Common myeloid progenitor, CD34-positive (primary cell): ENCODE results near the gene RS1.

Experiments
- CTCF ChIA-PET: fragments of 350-600 bp; sonication (Branson Sonifier 250); formaldehyde crosslinking; loops from one replicate; lab custom pipeline; 2021; ENCODE audit warnings: antibody characterized with exemption; lab: Charles Lee
- POLR2A ChIA-PET: fragments of 350-600 bp; sonication (Branson Sonifier 250); formaldehyde crosslinking; loops from one replicate; lab custom pipeline; 2021; ENCODE audit warnings: antibody characterized with exemption; lab: Charles Lee
- DNase-seq, 3 donors: peaks; one replicate each; pipeline versions ENCODE4 v3.0.0 to v3.0.0-alpha.2; 2013
- H3K27ac ChIP-seq, 2 experiments: 1 replicate in 1 of 2; 2 replicates in 1 of 2; pipeline ENCODE4 v1.7.0; 2013; ENCODE audit warnings: inconsistent platforms in 2 of 2, low read length in 2 of 2, mild to moderate bottlenecking in 2 of 2, low read depth in 1 of 2, moderate library complexity in 1 of 2; ENCODE audit not compliant: severe bottlenecking in 2 of 2, insufficient read depth in 1 of 2, poor library complexity in 1 of 2
- H3K27me3 ChIP-seq, 5 experiments: replicated peaks in 2 of 5; 1 replicate in 3 of 5; 2 replicates in 2 of 5; pipeline versions ENCODE4 v1.6.1 to v1.7.0; 2013; ENCODE audit warnings: low read length in 4 of 5, mild to moderate bottlenecking in 2 of 5, moderate library complexity in 2 of 5, inconsistent platforms in 1 of 5; ENCODE audit not compliant: insufficient read depth in 5 of 5, control insufficient read depth in 4 of 5
- H3K36me3 ChIP-seq, 4 experiments: 1 replicate in 2 of 4; 2 replicates in 2 of 4; pipeline versions ENCODE4 v1.6.1 to v1.7.0; 2013; ENCODE audit warnings: low read length in 3 of 4, control low read depth in 1 of 4, mild to moderate bottlenecking in 1 of 4; ENCODE audit not compliant: control insufficient read depth in 4 of 4, insufficient read depth in 4 of 4
- H3K4me1 ChIP-seq, 4 experiments: 1 replicate in 3 of 4; 2 replicates in 1 of 4; pipeline versions ENCODE4 v1.6.1 to v1.7.1; 2013; ENCODE audit warnings: low read length in 3 of 4, mild to moderate bottlenecking in 3 of 4, control low read depth in 1 of 4, inconsistent platforms in 1 of 4, moderate library complexity in 1 of 4; ENCODE audit not compliant: control insufficient read depth in 4 of 4, insufficient read depth in 4 of 4; ENCODE audit errors: control extremely low read depth in 1 of 4
- H3K4me3 ChIP-seq, 7 experiments: 1 replicate in 4 of 7; 2 replicates in 3 of 7; pipeline versions ENCODE4 v1.5.1 to v1.7.0; 2013; ENCODE audit warnings: mild to moderate bottlenecking in 7 of 7, low read length in 6 of 7, moderate library complexity in 6 of 7, inconsistent platforms in 2 of 7, low read depth in 2 of 7, control low read depth in 1 of 7; ENCODE audit not compliant: insufficient read depth in 4 of 7, control insufficient read depth in 1 of 7; ENCODE audit errors: extremely low read depth in 1 of 7
- H3K9me3 ChIP-seq, 5 experiments: 1 replicate in 4 of 5; 2 replicates in 1 of 5; pipeline versions ENCODE4 v1.6.1 to v1.7.1; 2013; ENCODE audit warnings: low read length in 4 of 5, mild to moderate bottlenecking in 2 of 5, inconsistent platforms in 1 of 5, low read depth in 1 of 5, moderate library complexity in 1 of 5; ENCODE audit not compliant: control insufficient read depth in 4 of 5, insufficient read depth in 2 of 5; ENCODE audit errors: control extremely low read depth in 1 of 5
- WGBS: methylation state at CpG from one replicate; pipeline ENCODE4 v1.1.5; 2013; ENCODE audit not compliant: insufficient coverage; 5-methylcytosine and 5-hydroxymethylcytosine counted together

The RS1 gene

GRCh38 chrX:18701621-18702361 is 29.9 kb upstream of the RS1 start:
- no peak for DNase-seq
- ChIA-PET CTCF (no interaction called here), POLR2A (no interaction called here)
- H3K27me3 ChIP-seq = peaks cover 0 to 3% (median 0%) of the 10 kb centered on the region in 5 experiments
- H3K4me3 ChIP-seq = no peak overlapping the region
- H3K9me3 ChIP-seq = no peaks in the 10 kb centered on the region
- no peaks in the 10 kb centered on the region for H3K4me1 ChIP-seq
- H3K27ac ChIP-seq = no peak overlapping the region
- H3K36me3 ChIP-seq = no peaks in the 10 kb centered on the region
- WGBS = 76% methylated on average over 2 of the region's 5 CpGs

- Histone ChIP-seq H3K4me1 (no peaks in the 10 kb centered on the region), H3K9me3 (peaks cover 0 to 5% (median 0%) of the 10 kb centered on the region in 5 experiments), H3K4me3 (no peak overlapping the region), H3K36me3 (no peaks in the 10 kb centered on the region), H3K27ac (no peak overlapping the region), H3K27me3 (peaks cover 0 to 5% (median 0%) of the 10 kb centered on the region in 5 experiments)
- no peak for DNase-seq
- POLR2A ChIA-PET = no interaction called here
- WGBS = 90% methylated on average over 9 of the region's 12 CpGs
- CTCF ChIA-PET = no interaction called here
Observed at GRCh38 chrX:18698737-18699650, 27.1 kb upstream of the RS1 start.

- Histone ChIP-seq H3K9me3 (peaks cover 0 to 7% (median 0%) of the 10 kb centered on the region in 5 experiments), H3K36me3 (no peaks in the 10 kb centered on the region), H3K27me3 (peaks cover 0 to 5% (median 0%) of the 10 kb centered on the region in 5 experiments), H3K4me3 (no peak overlapping the region), H3K27ac (no peak overlapping the region), H3K4me1 (no peaks in the 10 kb centered on the region)
- ChIA-PET POLR2A (no interaction called here), CTCF (no interaction called here)
- no peak for DNase-seq
- WGBS = 93% methylated on average over 3 of the region's 3 CpGs
Observed at GRCh38 chrX:18696653-18697052, 24.7 kb upstream of the RS1 start.

GRCh38 chrX:18692541-18692940 is 20.6 kb upstream of the RS1 start:
- H3K4me1 ChIP-seq = no peaks in the 10 kb centered on the region
- ChIA-PET CTCF (interaction anchor here (0.5 kb wide), 1 partner anchor 254 kb away, joined by 3 read pairs; no protein-coding TSS in a partner anchor), POLR2A (no interaction called here)
- no peak for DNase-seq
- 100% methylated on average over 3 of the region's 4 CpGs for WGBS
- H3K9me3 ChIP-seq = peaks cover 0 to 7% (median 0%) of the 10 kb centered on the region in 5 experiments
- H3K27me3 ChIP-seq = peaks cover 0 to 3% (median 0%) of the 10 kb centered on the region in 5 experiments
- no peak overlapping the region for H3K27ac ChIP-seq
- H3K4me3 ChIP-seq = no peak overlapping the region
- no peaks in the 10 kb centered on the region for H3K36me3 ChIP-seq

GRCh38 chrX:18691431-18691830 is 19.5 kb upstream of the RS1 start:
- H3K27ac ChIP-seq = no peak overlapping the region
- no peak overlapping the region for H3K4me3 ChIP-seq
- H3K4me1 ChIP-seq = no peaks in the 10 kb centered on the region
- WGBS = no CpG with 5 or more reads among the region's 1 CpG
- no peak for DNase-seq
- H3K9me3 ChIP-seq = peaks cover 0 to 7% (median 0%) of the 10 kb centered on the region in 5 experiments
- POLR2A ChIA-PET = no interaction called here
- H3K27me3 ChIP-seq = peaks cover 0 to 2% (median 0%) of the 10 kb centered on the region in 5 experiments
- CTCF ChIA-PET = no interaction called here
- no peaks in the 10 kb centered on the region for H3K36me3 ChIP-seq

- CTCF ChIA-PET = interaction anchor here (1.1 kb wide), 1 partner anchor 196 kb away, joined by 3 read pairs; no protein-coding TSS in a partner anchor
- Histone ChIP-seq H3K36me3 (no peaks in the 10 kb centered on the region), H3K27me3 (peaks cover 0 to 2% (median 0%) of the 10 kb centered on the region in 5 experiments), H3K27ac (no peak overlapping the region), H3K4me3 (no peak overlapping the region), H3K9me3 (no peaks in the 10 kb centered on the region), H3K4me1 (no peaks in the 10 kb centered on the region)
- WGBS = 95% methylated on average over 2 of the region's 7 CpGs
- DNase-seq = peak in 1 of 3 donors; percentile 11
- POLR2A ChIA-PET = no interaction called here
Observed at GRCh38 chrX:18687856-18688495, 16.1 kb upstream of the RS1 start.
